Prostate gland (tissue), 2 donors: Measurements from ENCODE around the gene PSRC1.

Experiments used
- CTCF ChIP-seq, 4 experiments: fragments of 200-600 bp in 2 of 4; fragments of 450-650 bp in 2 of 4; sonication (generic) in 2 of 4; IDR thresholded peaks; 1 replicate in 3 of 4; 2 replicates in 1 of 4; pipeline ENCODE4 v1.5.1; 2016 to 2019; ENCODE audit warnings: antibody characterized with exemption in 4 of 4, mild to moderate bottlenecking in 2 of 4, moderate library complexity in 2 of 4
- POLR2A ChIP-seq: fragments of 450-650 bp; IDR thresholded peaks from one replicate; pipeline ENCODE4 v1.6.1; 2016; ENCODE audit warnings: antibody characterized with exemption, mild to moderate bottlenecking
- POLR2AphosphoS5 ChIP-seq: sonication (generic); formaldehyde crosslinking; IDR thresholded peaks from one replicate; pipeline ENCODE4 v1.6.1; 2017; ENCODE audit warnings: antibody characterized with exemption

- TF ChIP-seq CTCF (IDR thresholded peaks at IDR 0.05) = no peak
- TF ChIP-seq POLR2AphosphoS5 = no peak
- no peak for TF ChIP-seq POLR2A
Observed at GRCh38 chr1:109301874-109302273, 18.9 kb upstream of the PSRC1 start.
